ENCODE results near the gene OSMR. TPM values are rescaled to one million over a fixed set of nuclear protein-coding genes. Genes with fewer than 3 reads are reported as not detected.

Gene OSMR
- total and polyA plus RNA-seq, 2 experiments from 2014 or later, result 1.5 to 2.6 TPM

- TF ChIP-seq, protein P1, sequence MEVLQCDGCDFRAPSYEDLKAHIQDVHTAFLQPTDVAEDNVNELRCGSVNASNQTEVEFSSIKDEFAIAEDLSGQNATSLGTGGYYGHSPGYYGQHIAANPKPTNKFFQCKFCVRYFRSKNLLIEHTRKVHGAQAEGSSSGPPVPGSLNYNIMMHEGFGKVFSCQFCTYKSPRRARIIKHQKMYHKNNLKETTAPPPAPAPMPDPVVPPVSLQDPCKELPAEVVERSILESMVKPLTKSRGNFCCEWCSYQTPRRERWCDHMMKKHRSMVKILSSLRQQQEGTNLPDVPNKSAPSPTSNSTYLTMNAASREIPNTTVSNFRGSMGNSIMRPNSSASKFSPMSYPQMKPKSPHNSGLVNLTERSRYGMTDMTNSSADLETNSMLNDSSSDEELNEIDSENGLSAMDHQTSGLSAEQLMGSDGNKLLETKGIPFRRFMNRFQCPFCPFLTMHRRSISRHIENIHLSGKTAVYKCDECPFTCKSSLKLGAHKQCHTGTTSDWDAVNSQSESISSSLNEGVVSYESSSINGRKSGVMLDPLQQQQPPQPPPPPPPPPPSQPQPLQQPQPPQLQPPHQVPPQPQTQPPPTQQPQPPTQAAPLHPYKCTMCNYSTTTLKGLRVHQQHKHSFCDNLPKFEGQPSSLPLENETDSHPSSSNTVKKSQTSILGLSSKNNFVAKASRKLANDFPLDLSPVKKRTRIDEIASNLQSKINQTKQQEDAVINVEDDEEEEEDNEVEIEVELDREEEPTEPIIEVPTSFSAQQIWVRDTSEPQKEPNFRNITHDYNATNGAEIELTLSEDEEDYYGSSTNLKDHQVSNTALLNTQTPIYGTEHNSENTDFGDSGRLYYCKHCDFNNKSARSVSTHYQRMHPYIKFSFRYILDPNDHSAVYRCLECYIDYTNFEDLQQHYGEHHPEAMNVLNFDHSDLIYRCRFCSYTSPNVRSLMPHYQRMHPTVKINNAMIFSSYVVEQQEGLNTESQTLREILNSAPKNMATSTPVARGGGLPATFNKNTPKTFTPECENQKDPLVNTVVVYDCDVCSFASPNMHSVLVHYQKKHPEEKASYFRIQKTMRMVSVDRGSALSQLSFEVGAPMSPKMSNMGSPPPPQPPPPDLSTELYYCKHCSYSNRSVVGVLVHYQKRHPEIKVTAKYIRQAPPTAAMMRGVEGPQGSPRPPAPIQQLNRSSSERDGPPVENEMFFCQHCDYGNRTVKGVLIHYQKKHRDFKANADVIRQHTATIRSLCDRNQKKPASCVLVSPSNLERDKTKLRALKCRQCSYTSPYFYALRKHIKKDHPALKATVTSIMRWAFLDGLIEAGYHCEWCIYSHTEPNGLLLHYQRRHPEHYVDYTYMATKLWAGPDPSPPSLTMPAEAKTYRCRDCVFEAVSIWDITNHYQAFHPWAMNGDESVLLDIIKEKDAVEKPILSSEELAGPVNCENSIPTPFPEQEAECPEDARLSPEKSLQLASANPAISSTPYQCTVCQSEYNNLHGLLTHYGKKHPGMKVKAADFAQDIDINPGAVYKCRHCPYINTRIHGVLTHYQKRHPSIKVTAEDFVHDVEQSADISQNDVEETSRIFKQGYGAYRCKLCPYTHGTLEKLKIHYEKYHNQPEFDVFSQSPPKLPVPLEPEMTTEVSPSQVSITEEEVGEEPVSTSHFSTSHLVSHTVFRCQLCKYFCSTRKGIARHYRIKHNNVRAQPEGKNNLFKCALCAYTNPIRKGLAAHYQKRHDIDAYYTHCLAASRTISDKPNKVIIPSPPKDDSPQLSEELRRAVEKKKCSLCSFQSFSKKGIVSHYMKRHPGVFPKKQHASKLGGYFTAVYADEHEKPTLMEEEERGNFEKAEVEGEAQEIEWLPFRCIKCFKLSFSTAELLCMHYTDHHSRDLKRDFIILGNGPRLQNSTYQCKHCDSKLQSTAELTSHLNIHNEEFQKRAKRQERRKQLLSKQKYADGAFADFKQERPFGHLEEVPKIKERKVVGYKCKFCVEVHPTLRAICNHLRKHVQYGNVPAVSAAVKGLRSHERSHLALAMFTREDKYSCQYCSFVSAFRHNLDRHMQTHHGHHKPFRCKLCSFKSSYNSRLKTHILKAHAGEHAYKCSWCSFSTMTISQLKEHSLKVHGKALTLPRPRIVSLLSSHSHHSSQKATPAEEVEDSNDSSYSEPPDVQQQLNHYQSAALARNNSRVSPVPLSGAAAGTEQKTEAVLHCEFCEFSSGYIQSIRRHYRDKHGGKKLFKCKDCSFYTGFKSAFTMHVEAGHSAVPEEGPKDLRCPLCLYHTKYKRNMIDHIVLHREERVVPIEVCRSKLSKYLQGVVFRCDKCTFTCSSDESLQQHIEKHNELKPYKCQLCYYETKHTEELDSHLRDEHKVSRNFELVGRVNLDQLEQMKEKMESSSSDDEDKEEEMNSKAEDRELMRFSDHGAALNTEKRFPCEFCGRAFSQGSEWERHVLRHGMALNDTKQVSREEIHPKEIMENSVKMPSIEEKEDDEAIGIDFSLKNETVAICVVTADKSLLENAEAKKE (CRISPR knock-in tag; IDR thresholded peaks at IDR 0.05), result no peak
- TF ChIP-seq, protein P2, sequence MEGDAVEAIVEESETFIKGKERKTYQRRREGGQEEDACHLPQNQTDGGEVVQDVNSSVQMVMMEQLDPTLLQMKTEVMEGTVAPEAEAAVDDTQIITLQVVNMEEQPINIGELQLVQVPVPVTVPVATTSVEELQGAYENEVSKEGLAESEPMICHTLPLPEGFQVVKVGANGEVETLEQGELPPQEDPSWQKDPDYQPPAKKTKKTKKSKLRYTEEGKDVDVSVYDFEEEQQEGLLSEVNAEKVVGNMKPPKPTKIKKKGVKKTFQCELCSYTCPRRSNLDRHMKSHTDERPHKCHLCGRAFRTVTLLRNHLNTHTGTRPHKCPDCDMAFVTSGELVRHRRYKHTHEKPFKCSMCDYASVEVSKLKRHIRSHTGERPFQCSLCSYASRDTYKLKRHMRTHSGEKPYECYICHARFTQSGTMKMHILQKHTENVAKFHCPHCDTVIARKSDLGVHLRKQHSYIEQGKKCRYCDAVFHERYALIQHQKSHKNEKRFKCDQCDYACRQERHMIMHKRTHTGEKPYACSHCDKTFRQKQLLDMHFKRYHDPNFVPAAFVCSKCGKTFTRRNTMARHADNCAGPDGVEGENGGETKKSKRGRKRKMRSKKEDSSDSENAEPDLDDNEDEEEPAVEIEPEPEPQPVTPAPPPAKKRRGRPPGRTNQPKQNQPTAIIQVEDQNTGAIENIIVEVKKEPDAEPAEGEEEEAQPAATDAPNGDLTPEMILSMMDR (conservative IDR thresholded peaks at IDR 0.05; ENCODE audit: low read depth in 2 of 2), result no peak
These were observed 38.0 kb downstream of the OSMR start (continued) for GRCh38 chr5:38883842-38884241.

- Histone ChIP-seq H3K4me2 (no peak overlapping the region), H4K20me1 (replicated peaks; ENCODE audit: insufficient read depth) (no peaks in the 10 kb centered on the region), H3K79me2 (replicated peaks; ENCODE audit: insufficient read depth) (no peaks in the 10 kb centered on the region), H2AFZ (no peak overlapping the region), H3K9me2 (ENCODE audit: insufficient read depth) (no peaks in the 10 kb centered on the region; the same call in none of the 2 replicates), H3K4me1 (ENCODE audit: insufficient read depth) (no peaks in the 10 kb centered on the region), H3K27me3 (ENCODE audit: insufficient read depth) (no peaks in the 10 kb centered on the region), H3K4me3 (no peak overlapping the region), H3F3A (replicated peaks; ENCODE audit: low read depth) (no peaks in the 10 kb centered on the region), H3K27ac (ENCODE audit: low read depth) (no peak overlapping the region), H3K36me3 (ENCODE audit: insufficient read depth) (no peaks in the 10 kb centered on the region)
- Mint-ChIP-seq H3K4me1 (peaks cover 14% of the 10 kb centered on the region), H3K9me3 (no peaks in the 10 kb centered on the region), H3K27me3 (ENCODE audit: insufficient read depth, low read depth, poor library complexity) (no peaks in the 10 kb centered on the region), H3K27ac (no peak overlapping the region), H3K36me3 (ENCODE audit: low read depth) (no peaks in the 10 kb centered on the region), H3K4me3 (no peak overlapping the region)
- ATAC-seq (no peak), DNase-seq (ENCODE audit: low spot score) (no peak)
- TF ChIP-seq ZNF114 (CRISPR knock-in tag; IDR thresholded peaks at IDR 0.05), result no peak
- no peak for TF ChIP-seq ZNF331 (CRISPR knock-in tag; IDR thresholded peaks at IDR 0.05; ENCODE audit: low read depth)
- no peak for TF ChIP-seq JUNB (IDR thresholded peaks at IDR 0.05; ENCODE audit: unreplicated experiment)
- no peak for TF ChIP-seq POLR2AphosphoS5 (IDR thresholded peaks at IDR 0.05; ENCODE audit: low read depth)
These were observed 39.4 kb downstream of the OSMR start for GRCh38 chr5:38885208-38885607.

Data from GM23338 (cell line).